DOHH2 (cell line): ENCODE measurements around the gene MYL11.

Experiments used
- H3F3A ChIP-seq: fragments of 200-600 bp; sonication (generic), shearing (Covaris generic); 2 replicates; pipeline ENCODE4 v1.6.0; 2016; ENCODE audit warnings: antibody characterized with exemption, mild to moderate bottlenecking; ENCODE audit not compliant: control insufficient read depth, insufficient read depth
- H3K27ac ChIP-seq: fragments of 200-600 bp; sonication (generic); 2 replicates; pipeline ENCODE4 v1.5.1; 2014; ENCODE audit warnings: low read depth, mild to moderate bottlenecking, low read length, moderate library complexity
- H3K27me3 ChIP-seq: fragments of 200-600 bp; sonication (generic); 2 replicates; pipeline ENCODE4 v1.6.1; 2014; ENCODE audit warnings: mild to moderate bottlenecking, low read length, mixed read lengths; ENCODE audit not compliant: control insufficient read depth
- H3K36me3 ChIP-seq: fragments of 200-600 bp; sonication (generic); 2 replicates; pipeline ENCODE4 v1.6.1; 2014; ENCODE audit warnings: mild to moderate bottlenecking, low read length, moderate library complexity, mixed read lengths; ENCODE audit not compliant: control insufficient read depth
- H3K4me1 ChIP-seq: fragments of 200-600 bp; sonication (generic); 2 replicates; pipeline ENCODE4 v1.6.1; 2014; ENCODE audit warnings: mild to moderate bottlenecking, low read length, mixed read lengths; ENCODE audit not compliant: control insufficient read depth
- H3K4me2 ChIP-seq: fragments of 200-600 bp; sonication (generic); 2 replicates; pipeline ENCODE4 v1.6.0; 2014; ENCODE audit warnings: mild to moderate bottlenecking, low read length, moderate library complexity
- H3K4me3 ChIP-seq: fragments of 200-600 bp; sonication (generic); 2 replicates; pipeline ENCODE4 v1.5.1; 2014; ENCODE audit warnings: mild to moderate bottlenecking, low read length, mixed read lengths
- H3K79me2 ChIP-seq: fragments of 200-600 bp; sonication (generic); 2 replicates; pipeline ENCODE4 v1.6.1; 2014; ENCODE audit warnings: mild to moderate bottlenecking, low read length, mixed read lengths; ENCODE audit not compliant: control insufficient read depth
- H3K9me2 ChIP-seq: fragments of 200-600 bp; sonication (generic); replicated peaks from 2 replicates; pipeline ENCODE4 v1.6.1; 2014; ENCODE audit warnings: mild to moderate bottlenecking, low read length, mixed read lengths; ENCODE audit not compliant: control insufficient read depth
- H3K9me3 ChIP-seq: fragments of 200-600 bp; sonication (generic); 2 replicates; pipeline ENCODE4 v1.6.1; 2014; ENCODE audit warnings: antibody characterized with exemption, low read length, mixed read lengths; ENCODE audit not compliant: control insufficient read depth, insufficient read depth
- H4K20me1 ChIP-seq: fragments of 200-600 bp; sonication (generic); 2 replicates; pipeline ENCODE4 v1.6.0; 2014; ENCODE audit warnings: low read depth, mild to moderate bottlenecking, antibody characterized with exemption, low read length, moderate library complexity; ENCODE audit not compliant: control insufficient read depth, insufficient read depth
- CTCF ChIP-seq: fragments of 200-600 bp; sonication (generic); IDR thresholded peaks from one replicate; pipeline ENCODE4 v1.5.1; 2014; ENCODE audit warnings: antibody characterized with exemption, mild to moderate bottlenecking, low read depth, low read length; ENCODE audit not compliant: poor library complexity, severe bottlenecking
- EZH2phosphoT487 ChIP-seq: fragments of 200-600 bp; sonication (generic); IDR thresholded peaks from 2 replicates; pipeline ENCODE4 v1.6.1; 2017; ENCODE audit warnings: borderline replicate concordance, mild to moderate bottlenecking, antibody characterized with exemption, low read length, moderate library complexity, mixed read lengths

Gene MYL11

GRCh38 chr16:30377812-30378235, 3.2 kb downstream of the MYL11 start:
- H3K9me3 ChIP-seq: no peaks in the 10 kb centered on the region
- H3K27me3 ChIP-seq: no peaks in the 10 kb centered on the region

GRCh38 chr16:30378236-30379157, 3.9 kb downstream of the MYL11 start:
- peaks cover 65% of the 10 kb centered on the region for H3K4me1 ChIP-seq

More at GRCh38 chr16:30377812-30378235, 3.2 kb downstream of the MYL11 start:
- Histone ChIP-seq H3K4me2 (peak overlapping the region; percentile 97), H3K36me3 (peaks cover 35% of the 10 kb centered on the region), H3K27ac (peak overlapping the region; percentile 97), H3K4me3 (peak overlapping the region; percentile 99), H3K4me1 (peaks cover 58% of the 10 kb centered on the region), H3F3A (peaks cover 20% of the 10 kb centered on the region), H3K9me2 (no peaks in the 10 kb centered on the region), H3K79me2 (peaks cover 43% of the 10 kb centered on the region), H4K20me1 (no peaks in the 10 kb centered on the region)
- no peak for TF ChIP-seq CTCF
- TF ChIP-seq EZH2phosphoT487: no peak

GRCh38 chr16:30379158-30379783, 4.7 kb downstream of the MYL11 start:
- Histone ChIP-seq H3K4me2 (peak overlapping the region; percentile 99), H3K79me2 (peaks cover 43% of the 10 kb centered on the region), H3K9me3 (no peaks in the 10 kb centered on the region), H3K9me2 (no peaks in the 10 kb centered on the region), H3F3A (peaks cover 20% of the 10 kb centered on the region), H3K4me1 (peaks cover 69% of the 10 kb centered on the region), H3K27me3 (no peaks in the 10 kb centered on the region), H3K27ac (peak overlapping the region; percentile 97), H3K36me3 (peaks cover 35% of the 10 kb centered on the region), H3K4me3 (peak overlapping the region; percentile 99), H4K20me1 (no peaks in the 10 kb centered on the region)
- TF ChIP-seq CTCF (no peak), EZH2phosphoT487 (no peak)

More at GRCh38 chr16:30378236-30379157, 3.9 kb downstream of the MYL11 start:
- Histone ChIP-seq H3K27me3 (no peaks in the 10 kb centered on the region), H3F3A (peaks cover 20% of the 10 kb centered on the region), H3K4me2 (peak overlapping the region; percentile 99), H3K9me2 (no peaks in the 10 kb centered on the region), H3K27ac (peak overlapping the region; percentile 97), H3K36me3 (peaks cover 35% of the 10 kb centered on the region), H3K9me3 (no peaks in the 10 kb centered on the region), H3K4me3 (peak overlapping the region; percentile 99), H3K79me2 (peaks cover 43% of the 10 kb centered on the region), H4K20me1 (no peaks in the 10 kb centered on the region)
- TF ChIP-seq EZH2phosphoT487 (no peak), CTCF (peak; percentile 14)
